Adrenal gland (tissue), 12 donors: ENCODE results near the gene NUTF2. TPM values are rescaled to one million over a fixed set of nuclear protein-coding genes. Genes with fewer than 3 reads are reported as not detected.
A peak's percentile ranks its signal among the peaks of the same experiment; 100 is the strongest.

ENCODE experiments used
- DNase-seq, 7 donors: peaks; one replicate each; pipeline ENCODE4 v3.0.0-alpha.2; 2019 to 2020
- H3K27ac ChIP-seq, 5 donors: fragments of 200-600 bp; sonication (generic) in 4 of 5; 1 replicate in 3 of 5; 2 replicates in 2 of 5; pipeline versions ENCODE4 v1.5.1 to v1.8.0; 2016 to 2020; ENCODE audit warnings: mild to moderate bottlenecking in 1 of 5
- H3K27me3 ChIP-seq: fragments of 200-600 bp; 2 replicates; pipeline ENCODE4 v1.8.0; 2021
- H3K36me3 ChIP-seq, 2 donors: fragments of 200-600 bp; replicated peaks in 1 of 2; 1 replicate in 1 of 2; 2 replicates in 1 of 2; pipeline versions ENCODE4 v1.5.1 to v1.8.0; 2018 to 2022
- H3K4me1 ChIP-seq, 2 donors: fragments of 200-600 bp; replicated peaks in 1 of 2; 1 replicate in 1 of 2; 2 replicates in 1 of 2; pipeline versions ENCODE4 v1.5.1 to v1.8.0; 2018 to 2021
- H3K4me3 ChIP-seq, 4 donors: fragments of 200-600 bp; sonication (generic) in 3 of 4; one replicate each; pipeline ENCODE4 v1.5.1; 2016 to 2018
- H3K9me3 ChIP-seq, 3 donors: fragments of 200-600 bp; sonication (generic) in 1 of 3; replicated peaks in 1 of 3; 1 replicate in 2 of 3; 2 replicates in 1 of 3; pipeline versions ENCODE4 v1.5.1 to v1.8.0; 2016 to 2021
- POLR2A ChIP-seq, 2 donors: fragments of 450-650 bp; IDR thresholded peaks; one replicate each; pipeline ENCODE4 v1.6.1; 2017; ENCODE audit warnings: antibody characterized with exemption in 2 of 2, mild to moderate bottlenecking in 2 of 2, moderate library complexity in 1 of 2
- whole genome bisulfite sequencing, 4 donors: extraction: QIAGEN DNeasy Blood & Tissue Kit in 2 of 4; methylation state at CpG; one replicate each; pipeline versions ENCODE4 v1.1.5 to v1.1.7; 2013 to 2017; 5-methylcytosine and 5-hydroxymethylcytosine counted together
- intact Hi-C, 2 donors: fragments of 100-400 bp; cut with DNase I; formaldehyde crosslinking; loops; one replicate each; pipeline versions ENCODE4 v1.14.1 to v1.15.0; 2022 to 2023
- polyA plus RNA-seq, 3 donors: library from polyadenylated mRNA; stranded (reverse); fragments of 200-250 nt in 2 of 3; fragments of 350-450 nt in 1 of 3; fragmentation: Illumina TruSeq in 1 of 3; extraction: RNeasy Lipid Tissue Mini Kit (QIAGEN cat#74804) in 1 of 3; gene quantifications; one replicate each; pipeline ENCODE4 v1.2.3, GENCODE V29; 2013 to 2014
- total RNA-seq, 9 donors: library from RNA; depleted of rRNA in 4 of 9; stranded (reverse); fragments of >200 nt in 4 of 9; fragments of 120-200 nt in 1 of 9; fragmentation: NEBNext Ultra II Directional in 1 of 9; extraction: Animal tissue kit (Norgen Biotek cat#: 25700) in 1 of 9; gene quantifications; one replicate each; pipeline versions ENCODE4 v1.1.0 to v1.2.4, GENCODE V29; 2013 to 2023
- TF ChIP-seq, protein P1 (sequence below), 6 experiments: fragments of 450-650 bp in 4 of 6; fragments of 200-600 bp in 2 of 6; sonication (generic) in 1 of 6; IDR thresholded peaks; 1 replicate in 5 of 6; 2 replicates in 1 of 6; pipeline versions ENCODE4 v1.5.1 to v1.8.0; 2016 to 2021; ENCODE audit warnings: antibody characterized with exemption in 6 of 6, mild to moderate bottlenecking in 2 of 6, moderate library complexity in 1 of 6
- donor health status: healthy with polysubstance abuse.
- donor health status: Bipolar disorder and iron deficiency.
- donor health status: DM: yes; HTN: yes; CAD: no.
- donor health status: DM: no; HTN: no; CAD: no.
- donor health status: DM: no; HTN: no; CAD: no.
- donor health status: DM: yes; HTN: yes; CAD: no.

Gene NUTF2
- total and polyA plus RNA-seq, 12 donors = 30.0 to 201 (median 87.1) TPM

GRCh38 chr16:67825119-67825518, 21.6 kb upstream of the NUTF2 start:
- H3K36me3 ChIP-seq = peaks cover 0 to 24% of the 10 kb centered on the region in 2 donors
- no peak for TF ChIP-seq POLR2A (IDR thresholded peaks at IDR 0.05)
- TF ChIP-seq, protein P1, sequence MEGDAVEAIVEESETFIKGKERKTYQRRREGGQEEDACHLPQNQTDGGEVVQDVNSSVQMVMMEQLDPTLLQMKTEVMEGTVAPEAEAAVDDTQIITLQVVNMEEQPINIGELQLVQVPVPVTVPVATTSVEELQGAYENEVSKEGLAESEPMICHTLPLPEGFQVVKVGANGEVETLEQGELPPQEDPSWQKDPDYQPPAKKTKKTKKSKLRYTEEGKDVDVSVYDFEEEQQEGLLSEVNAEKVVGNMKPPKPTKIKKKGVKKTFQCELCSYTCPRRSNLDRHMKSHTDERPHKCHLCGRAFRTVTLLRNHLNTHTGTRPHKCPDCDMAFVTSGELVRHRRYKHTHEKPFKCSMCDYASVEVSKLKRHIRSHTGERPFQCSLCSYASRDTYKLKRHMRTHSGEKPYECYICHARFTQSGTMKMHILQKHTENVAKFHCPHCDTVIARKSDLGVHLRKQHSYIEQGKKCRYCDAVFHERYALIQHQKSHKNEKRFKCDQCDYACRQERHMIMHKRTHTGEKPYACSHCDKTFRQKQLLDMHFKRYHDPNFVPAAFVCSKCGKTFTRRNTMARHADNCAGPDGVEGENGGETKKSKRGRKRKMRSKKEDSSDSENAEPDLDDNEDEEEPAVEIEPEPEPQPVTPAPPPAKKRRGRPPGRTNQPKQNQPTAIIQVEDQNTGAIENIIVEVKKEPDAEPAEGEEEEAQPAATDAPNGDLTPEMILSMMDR (IDR thresholded peaks at IDR 0.05) = no peak
- 86 to 89% (median 88%) methylated on average over 8 of the region's 8 CpGs for WGBS, 4 donors
- H3K27ac ChIP-seq = no peak overlapping the region
- no peak for DNase-seq
- no peak overlapping the region for H3K4me3 ChIP-seq
- no peaks in the 10 kb centered on the region for H3K27me3 ChIP-seq
- no peaks in the 10 kb centered on the region for H3K4me1 ChIP-seq
- no peaks in the 10 kb centered on the region for H3K9me3 ChIP-seq
- intact Hi-C loops = no loop called here

DNA sequence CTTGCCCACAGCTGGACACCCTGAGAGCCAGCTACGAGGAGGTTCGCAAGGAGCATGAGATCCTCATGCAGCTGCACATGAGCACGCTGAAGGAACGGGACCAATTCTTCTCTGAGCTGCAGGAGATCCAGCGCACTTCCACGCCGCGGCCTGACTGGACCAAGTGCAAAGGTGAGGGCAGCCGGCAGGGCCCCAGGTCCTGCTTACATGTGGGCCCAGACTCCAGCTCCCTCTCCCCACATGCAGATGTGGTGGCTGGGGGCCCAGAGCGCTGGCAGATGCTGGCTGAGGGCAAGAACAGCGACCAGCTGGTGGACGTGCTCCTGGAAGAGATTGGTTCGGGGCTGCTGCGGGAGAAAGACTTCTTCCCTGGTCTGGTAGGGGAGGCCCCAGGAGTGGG, 20.8 kb upstream of the NUTF2 start:
- Histone ChIP-seq H3K4me3 (no peak overlapping the region), H3K27ac (no peak overlapping the region), H3K4me1 (no peaks in the 10 kb centered on the region), H3K9me3 (no peaks in the 10 kb centered on the region), H3K36me3 (peaks cover 0 to 32% of the 10 kb centered on the region in 2 donors), H3K27me3 (no peaks in the 10 kb centered on the region)
- 95 to 97% (median 96%) methylated on average over 7 to 14 of the region's 14 CpGs for WGBS, 4 donors
- no peak for TF ChIP-seq POLR2A (IDR thresholded peaks at IDR 0.05)
- TF ChIP-seq, protein P1 (IDR thresholded peaks at IDR 0.05) = no peak
- intact Hi-C loops = no loop called here
- no peak for DNase-seq

- Histone ChIP-seq H3K27me3 (no peaks in the 10 kb centered on the region), H3K36me3 (peaks cover 0 to 45% of the 10 kb centered on the region in 2 donors), H3K27ac (no peak overlapping the region), H3K9me3 (no peaks in the 10 kb centered on the region), H3K4me1 (peaks cover 10 to 11% of the 10 kb centered on the region in 2 donors), H3K4me3 (no peak overlapping the region)
- TF ChIP-seq POLR2A (IDR thresholded peaks at IDR 0.05) = no peak
- TF ChIP-seq, protein P1 (IDR thresholded peaks at IDR 0.05) = no peak
- 89 to 100% (median 96%) methylated on average over 3 to 4 of the region's 4 CpGs for WGBS, 4 donors
- no peak for DNase-seq
- intact Hi-C loops = no loop called here
Observed at GRCh38 chr16:67828651-67829050, 18.1 kb upstream of the NUTF2 start.

- DNase-seq = peak in 1 of 7 donors; percentile 12
- TF ChIP-seq POLR2A (IDR thresholded peaks at IDR 0.05) = no peak
- TF ChIP-seq, protein P1 (IDR thresholded peaks at IDR 0.05) = no peak
- Histone ChIP-seq H3K4me1 (peaks cover 10 to 15% of the 10 kb centered on the region in 2 donors), H3K27ac (peak overlapping the region in 3 of 5 donors; percentile 1 to 72 (median 56)), H3K36me3 (peaks cover 0 to 41% of the 10 kb centered on the region in 2 donors), H3K4me3 (peak overlapping the region in 3 of 4 donors; percentile 23 to 75 (median 71)), H3K9me3 (no peaks in the 10 kb centered on the region), H3K27me3 (no peaks in the 10 kb centered on the region)
- WGBS, 4 donors = 1 to 13% (median 6%) methylated on average over 1 to 3 of the region's 3 CpGs
- intact Hi-C loops = no loop called here
Observed at GRCh38 chr16:67833030-67833414, 13.7 kb upstream of the NUTF2 start.
